ENCODE measurements around the gene SPOPL.

DNA sequence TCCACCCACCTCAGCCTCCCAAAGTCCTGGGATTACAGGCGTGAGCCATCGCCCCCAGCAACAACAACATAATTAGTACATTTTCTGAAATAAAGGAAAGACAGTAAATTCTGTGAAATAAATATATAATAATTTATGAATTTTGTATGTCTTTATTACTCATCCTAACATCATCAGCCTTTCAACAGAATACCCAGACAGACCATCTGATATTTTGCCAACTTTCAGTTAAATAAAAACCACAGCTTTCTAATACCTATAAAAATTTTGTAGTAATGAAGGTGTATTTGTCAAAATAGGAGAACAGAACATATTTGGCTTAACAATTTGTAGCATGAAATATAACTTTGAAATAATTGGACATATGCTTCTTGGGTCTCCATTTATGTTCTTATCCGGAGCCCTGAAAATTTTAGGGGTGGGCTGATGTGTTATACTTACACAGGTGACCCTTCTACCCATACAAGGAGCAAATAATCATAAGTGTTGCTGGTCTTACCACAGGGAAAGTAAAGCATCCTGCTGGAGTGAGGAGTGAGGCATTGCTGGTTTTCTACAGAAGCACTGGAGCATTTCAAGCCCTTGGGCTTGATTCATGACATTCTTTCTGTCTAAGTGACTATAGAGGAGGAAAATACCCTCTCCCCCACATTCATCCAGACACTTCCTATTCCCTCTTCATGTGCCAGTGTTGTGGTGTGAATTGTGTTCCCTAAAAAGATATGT, 99.3 kb downstream of the SPOPL start:
- TF ChIP-seq, protein P1, sequence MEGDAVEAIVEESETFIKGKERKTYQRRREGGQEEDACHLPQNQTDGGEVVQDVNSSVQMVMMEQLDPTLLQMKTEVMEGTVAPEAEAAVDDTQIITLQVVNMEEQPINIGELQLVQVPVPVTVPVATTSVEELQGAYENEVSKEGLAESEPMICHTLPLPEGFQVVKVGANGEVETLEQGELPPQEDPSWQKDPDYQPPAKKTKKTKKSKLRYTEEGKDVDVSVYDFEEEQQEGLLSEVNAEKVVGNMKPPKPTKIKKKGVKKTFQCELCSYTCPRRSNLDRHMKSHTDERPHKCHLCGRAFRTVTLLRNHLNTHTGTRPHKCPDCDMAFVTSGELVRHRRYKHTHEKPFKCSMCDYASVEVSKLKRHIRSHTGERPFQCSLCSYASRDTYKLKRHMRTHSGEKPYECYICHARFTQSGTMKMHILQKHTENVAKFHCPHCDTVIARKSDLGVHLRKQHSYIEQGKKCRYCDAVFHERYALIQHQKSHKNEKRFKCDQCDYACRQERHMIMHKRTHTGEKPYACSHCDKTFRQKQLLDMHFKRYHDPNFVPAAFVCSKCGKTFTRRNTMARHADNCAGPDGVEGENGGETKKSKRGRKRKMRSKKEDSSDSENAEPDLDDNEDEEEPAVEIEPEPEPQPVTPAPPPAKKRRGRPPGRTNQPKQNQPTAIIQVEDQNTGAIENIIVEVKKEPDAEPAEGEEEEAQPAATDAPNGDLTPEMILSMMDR (IDR thresholded peaks at IDR 0.05 in 2 of 3, conservative IDR thresholded peaks at IDR 0.05 in 1 of 3; ENCODE audit: insufficient read depth in 2 of 3, low read depth in 1 of 3, low read length in 3 of 3) = no peak
- TF ChIP-seq RNF2 (IDR thresholded peaks at IDR 0.05) = no peak
- no peak for TF ChIP-seq TCF7L2 (IDR thresholded peaks at IDR 0.05; ENCODE audit: low read depth, low read length)
- no peak for TF ChIP-seq JUNB (CRISPR knock-in tag; conservative IDR thresholded peaks at IDR 0.05)
- no peak for TF ChIP-seq ZNF589 (CRISPR knock-in tag; IDR thresholded peaks at IDR 0.05; ENCODE audit: low read depth)
- no peak for TF ChIP-seq ZNF24 (IDR thresholded peaks at IDR 0.05)
- TF ChIP-seq, protein P2, sequence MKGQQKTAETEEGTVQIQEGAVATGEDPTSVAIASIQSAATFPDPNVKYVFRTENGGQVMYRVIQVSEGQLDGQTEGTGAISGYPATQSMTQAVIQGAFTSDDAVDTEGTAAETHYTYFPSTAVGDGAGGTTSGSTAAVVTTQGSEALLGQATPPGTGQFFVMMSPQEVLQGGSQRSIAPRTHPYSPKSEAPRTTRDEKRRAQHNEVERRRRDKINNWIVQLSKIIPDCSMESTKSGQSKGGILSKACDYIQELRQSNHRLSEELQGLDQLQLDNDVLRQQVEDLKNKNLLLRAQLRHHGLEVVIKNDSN (CRISPR knock-in tag; IDR thresholded peaks at IDR 0.05) = no peak
- TF ChIP-seq, protein P3, sequence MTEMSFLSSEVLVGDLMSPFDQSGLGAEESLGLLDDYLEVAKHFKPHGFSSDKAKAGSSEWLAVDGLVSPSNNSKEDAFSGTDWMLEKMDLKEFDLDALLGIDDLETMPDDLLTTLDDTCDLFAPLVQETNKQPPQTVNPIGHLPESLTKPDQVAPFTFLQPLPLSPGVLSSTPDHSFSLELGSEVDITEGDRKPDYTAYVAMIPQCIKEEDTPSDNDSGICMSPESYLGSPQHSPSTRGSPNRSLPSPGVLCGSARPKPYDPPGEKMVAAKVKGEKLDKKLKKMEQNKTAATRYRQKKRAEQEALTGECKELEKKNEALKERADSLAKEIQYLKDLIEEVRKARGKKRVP (CRISPR knock-in tag; IDR thresholded peaks at IDR 0.05) = no peak
- TF ChIP-seq NFYB (IDR thresholded peaks at IDR 0.05; ENCODE audit: extremely low read depth, insufficient read length) = no peak
- no peak for TF ChIP-seq PCBP1 (IDR thresholded peaks at IDR 0.05; ENCODE audit: low read depth, low read length, poor library complexity, severe bottlenecking)
